HG02840 (cell line): ENCODE data around the gene CAPZA1.

Source experiments
- ATAC-seq: cut with Tn5 transposase; IDR thresholded peaks from one replicate; pipeline ENCODE4 v1.9.1; 2021; ENCODE audit warnings: mild to moderate bottlenecking, moderate library complexity, moderate number of reproducible peaks; ENCODE audit not compliant: unreplicated experiment, low FRiP score

The CAPZA1 gene

DNA sequence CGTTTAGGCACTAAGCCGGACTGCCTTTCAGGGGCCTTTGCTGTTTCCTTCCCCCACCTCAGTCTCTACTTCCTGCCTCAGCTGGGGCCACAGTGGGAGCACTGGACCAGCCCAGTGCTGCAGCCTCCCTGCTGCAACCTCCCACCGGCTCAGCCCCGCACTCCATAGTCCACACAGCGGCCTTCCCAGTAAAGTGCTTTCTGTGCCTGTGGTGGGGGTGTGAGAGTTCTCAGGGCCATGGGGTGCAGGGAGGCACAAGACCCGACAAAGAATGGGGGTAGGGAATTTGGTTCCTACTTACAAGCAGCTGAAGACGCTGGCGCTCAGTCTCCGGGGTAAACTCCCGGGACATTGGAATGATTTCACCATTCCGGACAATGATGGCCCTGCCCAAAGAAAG lies 92.0 kb downstream of the CAPZA1 start:
- ATAC-seq = no peak

DNA sequence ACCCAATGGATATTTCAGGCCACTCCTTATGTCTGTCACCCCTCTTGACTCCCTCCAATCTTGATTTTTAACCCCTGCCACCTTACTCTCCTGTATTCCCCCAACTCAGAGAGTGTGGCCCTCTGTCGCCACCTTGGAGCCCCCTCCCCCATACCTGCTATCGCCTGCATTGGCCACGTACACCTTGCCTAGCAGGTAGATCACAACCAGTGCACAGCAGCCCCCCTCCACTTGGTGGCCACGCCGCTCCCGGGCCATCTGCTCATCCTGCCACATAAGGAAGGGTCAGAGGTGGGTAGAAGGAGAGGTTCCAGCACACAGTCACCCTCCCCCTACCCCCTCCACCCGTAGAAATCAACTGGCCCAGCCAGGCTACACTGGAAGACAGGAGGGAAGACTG lies 92.6 kb downstream of the CAPZA1 start:
- no peak for ATAC-seq

DNA sequence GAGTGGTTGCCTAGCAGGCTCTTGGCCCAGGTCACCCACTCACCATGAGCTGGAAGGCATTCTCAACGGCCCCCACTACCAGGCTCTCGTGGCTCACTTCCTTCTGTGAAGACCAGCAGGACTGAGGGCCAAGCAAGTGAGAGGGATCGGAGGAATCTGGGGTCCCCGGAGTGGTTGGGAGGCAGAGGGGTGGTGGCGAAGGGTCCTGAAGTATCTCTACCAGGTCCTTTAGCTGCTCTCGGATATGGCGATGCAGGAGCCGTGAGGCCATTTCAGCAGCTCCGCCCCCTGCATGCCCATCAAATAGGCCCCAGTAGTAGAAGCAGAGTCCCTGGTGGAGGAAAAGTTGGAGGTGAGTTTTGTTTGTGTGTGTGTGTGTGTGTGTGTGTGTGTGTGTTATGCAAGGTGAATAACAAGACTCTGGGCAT lies 93.1 kb downstream of the CAPZA1 start:
- no peak for ATAC-seq

DNA sequence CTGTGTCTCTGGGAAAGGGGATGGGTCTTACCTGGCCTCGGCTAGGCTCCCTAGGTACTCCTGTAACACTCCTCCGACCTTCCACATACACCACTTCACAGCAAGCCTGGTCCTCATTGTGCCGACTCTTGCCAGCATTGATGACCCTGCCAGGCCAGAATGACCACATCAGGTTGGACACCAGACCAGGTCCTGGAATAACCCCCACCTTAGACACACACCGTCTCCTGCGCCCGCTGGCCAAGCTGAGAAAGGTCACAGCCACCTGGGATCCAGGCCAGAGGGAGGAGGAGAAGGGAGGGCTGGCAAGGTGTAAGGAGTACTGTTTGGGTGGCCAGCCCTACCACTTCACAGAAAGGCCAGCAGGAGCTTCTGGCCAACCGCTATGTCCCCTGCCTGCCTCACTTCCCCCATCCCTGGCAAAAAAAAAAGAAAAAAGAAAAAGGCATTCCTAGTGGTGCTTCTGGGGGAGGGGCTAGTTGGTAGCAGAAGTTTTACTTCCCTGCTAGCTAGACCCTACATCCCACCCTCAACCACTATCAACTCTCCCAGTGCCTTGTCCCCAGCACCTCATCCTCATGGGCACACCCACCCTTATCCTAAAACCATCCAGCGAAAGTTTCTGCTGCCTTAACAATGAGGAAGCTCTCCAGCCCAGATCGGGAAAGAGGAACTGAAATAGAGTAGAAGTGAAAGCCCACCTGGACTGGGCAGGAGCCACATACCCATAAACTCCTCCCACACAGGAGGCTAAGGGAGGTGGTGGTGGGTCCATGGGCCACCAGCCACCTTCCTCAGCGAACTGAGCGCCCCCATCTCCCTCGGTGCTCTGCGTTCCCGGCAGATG lies 94.1 kb downstream of the CAPZA1 start:
- ATAC-seq = no peak

DNA sequence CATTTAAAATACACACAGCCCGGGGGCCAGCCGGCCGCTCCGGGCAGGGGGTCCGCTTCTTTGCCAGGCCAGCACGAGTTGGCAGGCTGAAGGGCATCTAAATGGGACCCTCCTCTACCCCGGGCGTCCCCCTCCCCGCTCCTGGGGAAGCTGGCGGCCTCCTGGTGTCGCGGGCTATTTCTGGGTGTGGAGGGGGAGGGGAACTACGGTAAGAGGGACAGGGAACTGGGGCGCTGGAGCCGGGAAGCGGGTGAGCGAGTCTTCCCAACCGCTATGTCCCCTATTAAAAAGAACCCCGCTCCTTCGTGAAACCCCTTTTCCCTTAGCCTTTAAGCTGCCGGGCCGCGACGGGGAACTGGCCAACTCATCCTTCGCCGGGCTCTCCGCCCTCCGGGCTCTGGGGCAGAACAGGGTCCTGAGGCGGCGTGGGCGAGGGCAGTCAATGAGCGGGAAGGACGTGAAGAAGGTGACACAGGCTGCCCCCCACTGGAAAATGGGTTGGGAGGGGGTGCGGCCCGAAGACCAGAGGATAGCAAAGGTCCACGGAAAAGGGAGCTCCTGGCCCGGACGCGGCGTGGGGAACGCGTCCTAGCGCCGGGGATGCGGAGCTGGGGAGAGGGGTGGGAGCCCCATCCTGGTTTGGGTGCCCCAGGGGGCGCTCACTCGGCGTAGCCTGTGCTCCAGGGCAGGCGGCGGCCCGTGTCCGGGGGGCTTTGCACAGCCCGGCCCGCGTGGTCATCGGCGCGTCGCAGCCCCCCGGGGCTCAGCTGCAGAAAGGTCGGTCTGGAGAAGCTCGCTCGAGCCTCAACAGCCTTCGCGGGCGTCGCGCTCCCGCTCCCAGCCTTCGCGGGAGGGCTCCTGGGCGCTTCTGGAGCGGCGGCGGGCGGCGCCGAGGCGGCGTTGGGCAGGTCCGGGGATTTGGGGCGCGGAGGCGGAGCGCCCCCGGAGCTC lies 95.0 kb downstream of the CAPZA1 start:
- ATAC-seq = no peak

DNA sequence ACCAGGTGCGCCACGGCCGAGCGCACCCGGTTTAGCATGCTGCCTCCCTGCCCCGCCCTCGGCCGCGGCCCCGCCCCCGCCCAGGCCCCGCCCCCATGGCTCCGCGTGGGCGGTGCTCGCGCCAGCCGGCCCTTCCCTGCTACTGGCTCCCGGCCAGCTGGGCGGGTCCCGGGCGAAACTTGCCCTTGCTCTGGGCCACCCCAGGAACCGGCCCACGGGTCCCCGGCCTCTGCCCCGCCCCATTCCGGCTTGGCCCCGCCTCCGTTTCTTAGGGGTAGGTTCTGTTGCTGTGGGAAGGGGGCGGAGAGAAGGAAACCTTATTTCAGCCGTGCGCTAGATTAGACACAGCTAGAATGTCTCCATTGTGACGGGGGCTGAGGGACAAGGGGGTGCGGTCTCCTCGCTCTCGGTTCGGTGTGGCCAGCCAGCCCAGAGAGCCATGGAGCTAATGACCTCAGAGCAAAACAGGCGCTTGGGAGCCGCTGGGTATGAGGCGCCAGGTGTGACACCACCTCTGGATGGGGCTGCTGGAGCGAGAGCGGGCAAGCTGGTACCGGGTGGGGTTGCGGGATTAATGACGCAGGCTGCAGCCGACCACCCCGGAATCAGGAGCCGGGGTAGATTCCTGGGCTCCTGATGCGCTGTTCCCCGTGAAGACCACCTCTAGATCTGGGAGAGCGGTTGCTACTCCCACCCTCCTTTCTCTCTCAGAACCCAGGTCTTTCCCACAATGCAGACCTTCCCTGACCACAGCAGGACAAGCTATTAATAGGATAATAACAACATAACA lies 95.8 kb downstream of the CAPZA1 start, which contains the start of gene PPM1J:
TSS of gene PPM1J (minus strand) at position 69 of the 790 bp plus-strand sequence. CDS start at position 38, 31 bp downstream.
- ATAC-seq = peak; percentile 74

DNA sequence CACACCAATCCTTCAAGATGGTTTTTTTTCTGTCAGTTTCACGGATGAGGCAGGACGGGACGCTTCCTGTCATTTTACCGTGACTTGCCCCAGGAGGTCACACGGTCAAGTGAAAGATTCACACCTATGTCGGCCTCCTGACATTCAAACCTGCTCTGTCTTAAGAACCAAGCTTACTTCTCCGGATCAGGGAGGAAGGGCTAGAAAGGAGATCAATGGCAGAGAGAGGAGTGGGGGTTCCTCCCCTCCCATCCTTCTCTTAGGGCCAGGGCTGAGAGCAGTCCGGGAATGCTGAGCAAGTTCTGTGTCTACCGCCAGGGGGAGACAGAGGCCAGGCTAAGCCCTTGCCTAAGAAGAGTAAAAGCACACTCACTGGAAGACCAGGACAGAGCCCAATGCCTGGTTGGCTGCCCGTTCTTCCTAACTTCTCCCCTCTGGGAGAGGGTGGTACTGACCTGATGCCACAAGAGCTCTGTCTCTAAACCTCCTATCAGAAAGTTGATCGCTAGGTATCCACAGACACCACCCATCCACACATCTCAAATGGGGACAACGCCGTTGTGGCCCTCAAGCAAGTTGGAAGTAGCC lies 96.6 kb downstream of the CAPZA1 start:
- ATAC-seq = no peak

DNA sequence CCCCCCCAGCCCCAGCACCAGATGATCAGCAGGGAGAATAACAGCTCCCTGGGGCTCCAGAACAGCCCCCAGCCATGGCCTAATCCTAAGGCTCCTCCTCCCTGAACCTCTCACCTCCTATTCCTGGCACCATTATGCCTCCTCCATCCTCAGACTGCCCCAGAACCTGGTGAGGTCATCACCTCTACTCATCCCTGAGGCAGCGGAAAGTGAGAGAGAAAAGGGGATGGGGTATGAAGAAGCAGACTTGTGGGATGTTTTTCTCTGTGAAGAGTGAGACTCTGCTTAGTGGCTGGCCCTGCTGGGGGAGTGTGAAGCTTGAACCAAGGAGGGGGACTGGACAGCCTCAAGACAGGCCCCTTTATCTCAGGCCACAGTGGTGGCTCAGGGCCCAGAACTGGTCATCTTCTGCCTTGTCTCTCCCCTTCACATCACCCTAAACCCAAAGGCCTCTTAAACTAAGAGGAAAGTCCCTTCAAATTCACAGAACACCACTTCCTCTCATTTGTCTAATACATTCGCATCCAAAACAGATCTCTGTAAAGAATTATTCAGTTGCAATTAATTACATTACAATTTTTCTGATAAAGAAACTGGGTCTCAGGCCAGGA lies 97.7 kb downstream of the CAPZA1 start:
- ATAC-seq = no peak

DNA sequence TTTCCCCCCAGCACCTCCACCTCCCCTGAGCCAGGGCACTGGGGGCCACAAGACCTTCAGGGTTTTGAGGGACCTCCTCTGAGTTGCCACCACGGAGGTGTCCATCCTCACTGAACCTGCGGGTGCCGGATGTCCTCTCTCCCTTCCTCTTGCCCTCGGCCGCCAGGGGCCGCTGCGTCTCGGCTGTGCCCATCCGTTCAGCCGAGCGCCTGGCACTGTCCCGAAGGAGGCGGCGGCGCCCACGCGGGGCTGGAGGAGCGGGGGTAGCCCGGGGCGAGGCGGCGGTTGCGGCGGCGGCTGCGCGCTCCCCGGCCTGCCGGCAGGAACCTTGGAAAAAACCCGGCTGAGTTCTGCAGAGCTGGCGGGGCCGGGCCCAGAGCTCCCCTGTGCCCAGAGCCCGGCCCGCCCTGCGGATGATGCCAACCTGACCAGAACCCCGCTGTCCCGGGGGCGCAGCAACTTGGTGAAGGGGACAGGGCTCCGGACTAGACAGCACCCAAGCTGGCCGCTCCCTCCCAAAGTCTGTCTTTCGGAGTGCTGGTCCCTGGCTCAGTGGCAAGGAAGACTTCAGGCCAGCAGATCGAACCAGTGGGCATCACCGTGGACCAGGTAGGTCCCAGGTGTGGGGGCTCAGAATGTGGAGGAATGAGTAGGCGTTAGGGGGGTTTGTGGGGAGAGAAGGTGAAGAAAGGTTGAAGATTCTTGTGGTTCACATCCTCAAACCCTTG lies 99.2 kb downstream of the CAPZA1 start:
- ATAC-seq = no peak

DNA sequence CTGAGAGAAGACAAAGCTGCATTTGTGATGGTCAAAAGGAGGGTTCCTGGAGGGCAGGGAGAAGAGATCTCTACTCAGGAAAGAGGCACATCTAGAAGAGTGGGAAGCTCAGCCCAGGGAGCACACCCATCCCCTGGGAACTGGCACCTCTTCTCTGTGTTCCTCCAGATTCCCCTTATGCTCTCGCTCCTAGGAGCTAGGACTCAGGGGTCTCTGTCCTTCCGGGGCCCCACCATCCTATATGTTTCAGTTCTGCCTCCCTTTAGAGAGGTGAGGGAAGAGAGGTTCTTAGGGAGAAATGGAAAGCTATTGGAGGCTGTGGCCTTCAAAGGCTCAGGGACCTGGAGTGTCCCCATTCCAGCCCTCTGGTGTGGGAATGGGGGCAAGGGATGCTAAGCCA lies 100.1 kb downstream of the CAPZA1 start:
- ATAC-seq = no peak

DNA sequence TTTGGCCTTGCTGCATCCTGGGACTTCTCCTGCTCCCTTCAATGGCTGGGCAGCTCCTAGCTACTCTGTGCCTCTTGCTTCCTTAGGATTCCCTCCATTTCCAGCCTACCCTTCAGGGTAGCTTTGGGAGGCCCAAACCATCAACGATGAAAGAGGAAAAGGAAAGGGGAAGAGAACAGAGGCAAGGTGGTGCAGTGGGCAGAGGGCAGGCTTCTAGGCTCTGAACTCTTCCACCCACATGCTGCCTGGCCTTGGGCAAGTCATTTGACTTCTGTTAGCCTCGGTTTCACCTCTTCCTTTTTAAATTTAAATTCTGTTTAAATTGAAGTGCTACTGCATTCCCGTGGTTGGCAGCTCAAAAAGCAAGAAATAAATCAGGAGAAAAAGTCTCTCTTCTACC lies 101.2 kb downstream of the CAPZA1 start:
- no peak for ATAC-seq
